DMS153 treated with DMSO at 0.1 percent for 48 hours (cell line): Measurements from ENCODE around the gene CYP4F12.

Experiments
- DNase-seq: peaks from one replicate; lab custom pipeline; 2025; ENCODE audit not compliant: unreplicated experiment; lab: John Stamatoyannopoulos, UW

Gene CYP4F12

GRCh38 chr19:15702534-15702930 lies 29.6 kb downstream of the CYP4F12 start:
- peak; percentile 63 for DNase-seq

- DNase-seq = no peak
Observed at GRCh38 chr19:15714638-15715037, 41.8 kb downstream of the CYP4F12 start.

GRCh38 chr19:15715642-15716041 lies 42.8 kb downstream of the CYP4F12 start:
- no peak for DNase-seq

GRCh38 chr19:15717809-15718208 lies 44.9 kb downstream of the CYP4F12 start:
- DNase-seq = no peak

- no peak for DNase-seq
Observed at GRCh38 chr19:15721268-15721667, 48.4 kb downstream of the CYP4F12 start.

GRCh38 chr19:15722956-15723355 lies 50.1 kb downstream of the CYP4F12 start:
- DNase-seq = no peak

GRCh38 chr19:15727724-15728123 lies 54.8 kb downstream of the CYP4F12 start, which contains the start of gene OR10H2:
Gene OR10H2, plus strand, starts transcription at chr19:15728024. Its CDS starts 20 bp downstream, at chr19:15728044.
- no peak for DNase-seq

- no peak for DNase-seq
Observed at GRCh38 chr19:15730538-15730937, 57.7 kb downstream of the CYP4F12 start.

- DNase-seq = no peak
Observed at GRCh38 chr19:15732388-15732787, 59.5 kb downstream of the CYP4F12 start.

- DNase-seq = no peak
Observed at GRCh38 chr19:15733895-15734294, 61.0 kb downstream of the CYP4F12 start.

GRCh38 chr19:15737722-15738121 lies 64.8 kb downstream of the CYP4F12 start, which contains the start of gene OR10H3:
Gene OR10H3, plus strand, starts transcription at chr19:15737985. Its CDS starts 3,408 bp downstream, at chr19:15741393.
- no peak for DNase-seq

- no peak for DNase-seq
Observed at GRCh38 chr19:15740785-15741184, 67.9 kb downstream of the CYP4F12 start.
